Measurements from ENCODE around the gene CRAT.

- TF ChIP-seq REST (IDR thresholded peaks at IDR 0.05; ENCODE audit: insufficient replicate concordance, low read depth) (no peak), CTCF (IDR thresholded peaks at IDR 0.05; ENCODE audit: insufficient read depth, low read length) (no peak), POLR2AphosphoS5 (IDR thresholded peaks at IDR 0.05; ENCODE audit: low read depth) (no peak), GABPA (IDR thresholded peaks at IDR 0.05; ENCODE audit: low read depth) (no peak)
Measured at GRCh38 chr9:129150122-129150521, 39.5 kb upstream of the CRAT start.
